Embryonic facial prominence (tissue), 1 donor: ENCODE results near the gene UBE2U.

ENCODE experiments used
- DNase-seq: peaks from one replicate; pipeline ENCODE4 v3.0.0-alpha.2; 2016; ENCODE audit errors: extremely low spot score

The UBE2U gene

GRCh38 chr1:64203420-64203819 is at the start of gene UBE2U:
UBE2U (plus strand) TSS chr1:64203623; CDS start chr1:64204051, 428 bp downstream.
- DNase-seq: no peak

- no peak for DNase-seq
Measured at GRCh38 chr1:64155278-64155677, 48.1 kb upstream of the UBE2U start.

- no peak for DNase-seq
Measured at GRCh38 chr1:64161357-64161941, 42.0 kb upstream of the UBE2U start.

GRCh38 chr1:64162151-64162550 is 41.3 kb upstream of the UBE2U start:
- DNase-seq: no peak

- DNase-seq: no peak
Measured at GRCh38 chr1:64162804-64163203, 40.6 kb upstream of the UBE2U start.

- DNase-seq: no peak
Measured at GRCh38 chr1:64163431-64163830, 40.0 kb upstream of the UBE2U start.

GRCh38 chr1:64163970-64164369 is 39.5 kb upstream of the UBE2U start:
- DNase-seq: no peak

- DNase-seq: no peak
Measured at GRCh38 chr1:64166629-64167028, 36.8 kb upstream of the UBE2U start.

- DNase-seq: no peak
Measured at GRCh38 chr1:64167176-64167575, 36.2 kb upstream of the UBE2U start.

- no peak for DNase-seq
Measured at GRCh38 chr1:64171246-64171645, 32.2 kb upstream of the UBE2U start.

- DNase-seq: no peak
Measured at GRCh38 chr1:64171797-64172281, 31.6 kb upstream of the UBE2U start.

GRCh38 chr1:64172458-64172983 is 30.9 kb upstream of the UBE2U start:
- no peak for DNase-seq

GRCh38 chr1:64173336-64173940 is 30.0 kb upstream of the UBE2U start:
- DNase-seq: no peak

- DNase-seq: no peak
Measured at GRCh38 chr1:64175639-64176038, 27.8 kb upstream of the UBE2U start.

- no peak for DNase-seq
Measured at GRCh38 chr1:64176659-64177058, 26.8 kb upstream of the UBE2U start.

GRCh38 chr1:64179588-64179987 is 23.8 kb upstream of the UBE2U start:
- no peak for DNase-seq

GRCh38 chr1:64182207-64182606 is 21.2 kb upstream of the UBE2U start:
- no peak for DNase-seq

GRCh38 chr1:64183395-64184002 is 19.9 kb upstream of the UBE2U start:
- DNase-seq: no peak

GRCh38 chr1:64184003-64184440 is 19.4 kb upstream of the UBE2U start:
- no peak for DNase-seq

GRCh38 chr1:64186138-64186897 is 17.1 kb upstream of the UBE2U start:
- no peak for DNase-seq

- no peak for DNase-seq
Measured at GRCh38 chr1:64186898-64187280, 16.5 kb upstream of the UBE2U start.

GRCh38 chr1:64187646-64188045 is 15.8 kb upstream of the UBE2U start:
- no peak for DNase-seq
